Stimulated activated CD8-positive, alpha-beta memory T cell treated with anti-CD3 and anti-CD28 coated beads, Interleukin-7, amount 100 ng/mL, for 24 hours (primary cell): ENCODE data around the gene SLC23A2.
"Not testable (repeated sequence)": the region's sequence is repeated elsewhere in the genome, so short reads cannot be mapped to it uniquely, and the experiment has no call there.

Experiments used
- DNase-seq: peaks from one replicate; pipeline ENCODE4 v3.0.0-alpha.2; 2020; ENCODE audit warnings: low read depth

Gene SLC23A2

GRCh38 chr20:5001174-5002076, at the start of gene SLC23A2:
Gene SLC23A2, minus strand, starts transcription at chr20:5001510. Its CDS starts 68,948 bp downstream, at chr20:4932562.
- no peak for DNase-seq

- no peak for DNase-seq
Observed at GRCh38 chr20:5046656-5047339, 45.5 kb upstream of the SLC23A2 start.

- DNase-seq, result no peak
Observed at GRCh38 chr20:5045906-5046305, 44.6 kb upstream of the SLC23A2 start.

- DNase-seq, result no peak
Observed at GRCh38 chr20:5044075-5044620, 42.8 kb upstream of the SLC23A2 start.

- DNase-seq, result no peak
Observed at GRCh38 chr20:5041433-5041832, 40.1 kb upstream of the SLC23A2 start.

GRCh38 chr20:5040345-5040744, 39.0 kb upstream of the SLC23A2 start:
- DNase-seq, result no peak

DNA sequence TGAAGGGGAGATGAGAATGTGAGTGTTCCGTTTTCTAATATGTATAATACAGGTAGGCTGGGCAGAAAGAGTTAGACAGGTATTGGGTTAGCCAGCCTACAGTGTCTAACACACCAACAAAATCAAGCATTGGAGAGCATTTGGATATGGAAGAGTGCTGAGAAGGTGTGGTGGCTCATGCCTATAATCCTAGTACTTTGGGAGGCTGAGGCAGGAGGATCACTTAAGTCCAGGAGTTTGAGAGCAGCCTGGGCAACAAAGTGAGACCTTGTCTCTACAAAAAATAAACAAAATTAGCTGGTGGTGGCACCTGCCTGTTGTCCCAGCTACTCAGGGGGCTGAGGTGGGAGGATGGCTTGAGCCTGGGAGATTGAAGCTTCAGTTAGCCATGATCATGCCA, 38.6 kb upstream of the SLC23A2 start:
- no peak for DNase-seq

- peak; percentile 21 for DNase-seq
Observed at GRCh38 chr20:5039255-5039657, 37.9 kb upstream of the SLC23A2 start.

GRCh38 chr20:5036828-5037227, 35.5 kb upstream of the SLC23A2 start:
- DNase-seq, result no peak

DNA sequence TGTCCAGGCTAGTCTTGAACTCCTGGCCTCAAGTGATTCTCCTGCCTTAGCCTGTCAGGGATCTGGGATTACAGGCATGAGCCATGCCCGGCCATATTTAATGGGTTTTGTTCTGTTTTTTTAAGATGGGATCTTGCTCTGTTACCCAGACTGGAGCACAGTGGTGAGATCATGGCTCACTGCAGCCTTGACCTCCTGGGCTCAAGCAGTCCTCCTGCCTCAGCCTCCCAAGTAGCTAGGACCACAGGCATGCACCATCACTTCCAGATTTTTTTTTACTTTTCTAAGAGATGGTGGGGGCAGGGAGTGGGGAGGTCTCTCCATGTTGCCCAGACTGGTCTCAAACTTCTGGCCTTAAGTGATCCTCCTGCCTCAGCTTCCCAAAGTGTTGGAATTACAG, 34.2 kb upstream of the SLC23A2 start:
- not testable (repeated sequence) for DNase-seq

DNA sequence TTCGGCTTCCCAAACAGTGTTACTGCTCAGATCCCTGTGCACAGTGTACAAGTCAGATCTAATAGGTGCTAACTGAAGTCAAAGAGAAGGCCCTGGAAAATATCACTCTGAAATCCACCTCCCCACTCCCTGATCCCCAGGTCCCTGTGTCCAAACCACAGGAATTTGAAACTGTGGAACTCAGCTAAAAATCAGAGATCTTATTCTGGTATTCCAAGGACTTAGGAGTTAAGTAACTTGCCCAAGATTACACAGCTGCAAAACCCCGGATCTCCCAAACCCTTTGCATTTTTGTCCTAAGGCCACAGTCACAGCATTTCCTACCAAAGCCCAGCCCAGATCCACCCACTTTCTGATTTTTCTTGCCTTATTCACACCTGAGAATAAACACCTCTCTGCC, 32.3 kb upstream of the SLC23A2 start:
- DNase-seq, result no peak

GRCh38 chr20:5031701-5032100, 30.4 kb upstream of the SLC23A2 start:
- not testable (repeated sequence) for DNase-seq

GRCh38 chr20:5031206-5031557, 29.9 kb upstream of the SLC23A2 start:
- DNase-seq, result no peak

GRCh38 chr20:5030348-5031205, 29.3 kb upstream of the SLC23A2 start:
- DNase-seq, result no peak

- DNase-seq, result not testable (repeated sequence)
Observed at GRCh38 chr20:5028258-5029059, 27.1 kb upstream of the SLC23A2 start.

DNA sequence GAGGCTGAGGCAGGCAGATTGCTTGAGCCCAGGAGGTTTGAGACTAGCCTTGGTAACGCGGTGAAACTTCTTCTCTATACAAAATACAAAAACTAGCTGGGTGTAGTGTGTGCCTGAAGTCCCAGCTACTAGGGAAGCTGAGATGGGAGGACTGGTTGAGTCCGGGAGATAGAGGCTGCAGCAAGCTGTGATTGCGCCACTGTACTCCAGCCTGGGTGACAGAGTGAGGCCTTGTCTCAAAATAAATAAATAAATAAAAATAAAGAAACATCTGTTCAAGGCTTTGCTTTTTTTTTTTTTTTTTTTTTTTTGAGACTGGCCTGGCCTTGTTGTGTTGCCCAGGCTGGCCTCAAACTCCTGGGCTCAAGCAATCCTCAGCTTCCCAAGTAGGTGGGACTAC, 23.7 kb upstream of the SLC23A2 start:
- no peak for DNase-seq

GRCh38 chr20:5024103-5024502, 22.8 kb upstream of the SLC23A2 start:
- DNase-seq, result no peak

- not testable (repeated sequence) for DNase-seq
Observed at GRCh38 chr20:5023171-5023570, 21.9 kb upstream of the SLC23A2 start.

DNA sequence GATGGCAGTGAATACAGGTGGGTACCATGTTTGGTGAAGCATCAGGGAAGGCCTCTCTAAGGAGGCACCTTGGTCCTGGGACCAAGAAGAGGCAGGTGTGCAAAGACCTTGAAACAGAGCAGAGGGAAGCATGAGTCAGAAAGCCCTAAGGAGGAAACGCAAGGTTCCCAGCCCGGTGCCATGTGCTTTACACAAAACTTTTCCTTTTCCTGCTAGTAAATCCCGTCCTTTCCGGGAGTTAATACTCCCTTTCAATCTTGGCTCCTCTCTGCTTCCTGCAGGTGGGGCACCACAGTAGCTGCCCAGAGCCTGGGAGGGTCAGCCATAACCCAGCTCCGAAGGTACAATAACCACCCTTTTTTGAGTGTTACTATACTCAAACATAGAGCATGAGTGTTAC, 19.4 kb upstream of the SLC23A2 start:
- no peak for DNase-seq

GRCh38 chr20:5013682-5014447, 12.6 kb upstream of the SLC23A2 start:
- no peak for DNase-seq
